Nucleus accumbens (tissue), 56 donors: ENCODE measurements around the gene PCIF1.
"Not testable (repeated sequence)": the region's sequence is repeated elsewhere in the genome, so short reads cannot be mapped to it uniquely, and the experiment has no call there.

Source experiments
- DNase-seq, 56 donors: peaks; one replicate each; lab custom pipeline; 2025; lab: John Stamatoyannopoulos, UW

PCIF1 gene

DNA sequence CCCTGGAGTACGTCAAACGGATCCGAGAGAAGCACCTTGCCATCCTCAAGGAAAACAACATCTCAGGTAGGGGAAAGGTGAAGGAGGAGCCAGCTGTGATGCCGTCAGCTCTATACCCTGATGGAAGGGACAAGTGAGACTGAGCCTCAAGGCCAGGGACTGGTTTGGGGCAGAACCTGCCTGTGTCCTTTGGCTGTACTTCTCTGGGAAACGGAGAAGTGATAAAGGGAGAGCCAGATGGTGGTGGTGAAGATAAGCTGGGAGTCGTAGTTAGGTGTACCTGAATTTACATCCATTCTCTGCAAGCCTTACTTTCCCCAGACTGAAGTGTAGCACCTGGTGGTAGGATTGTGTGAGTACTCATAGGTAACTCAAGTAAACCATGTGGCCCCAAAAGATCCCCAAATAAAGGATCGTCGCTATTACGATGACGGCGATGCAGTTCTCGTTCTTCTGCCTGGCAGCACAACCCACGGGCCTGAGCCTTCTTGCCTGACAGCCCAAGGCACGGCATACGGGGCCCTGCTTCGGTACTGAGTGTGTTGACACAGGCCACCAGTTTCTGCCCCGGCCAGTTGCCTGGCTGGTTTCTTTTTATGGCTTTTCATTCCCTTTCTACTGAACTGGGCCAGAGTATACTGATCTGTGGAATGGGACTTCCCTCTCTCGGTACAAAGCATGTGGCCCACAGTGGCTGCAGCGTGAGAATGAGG lies 10.6 kb downstream of the PCIF1 start:
- no peak for DNase-seq

DNA sequence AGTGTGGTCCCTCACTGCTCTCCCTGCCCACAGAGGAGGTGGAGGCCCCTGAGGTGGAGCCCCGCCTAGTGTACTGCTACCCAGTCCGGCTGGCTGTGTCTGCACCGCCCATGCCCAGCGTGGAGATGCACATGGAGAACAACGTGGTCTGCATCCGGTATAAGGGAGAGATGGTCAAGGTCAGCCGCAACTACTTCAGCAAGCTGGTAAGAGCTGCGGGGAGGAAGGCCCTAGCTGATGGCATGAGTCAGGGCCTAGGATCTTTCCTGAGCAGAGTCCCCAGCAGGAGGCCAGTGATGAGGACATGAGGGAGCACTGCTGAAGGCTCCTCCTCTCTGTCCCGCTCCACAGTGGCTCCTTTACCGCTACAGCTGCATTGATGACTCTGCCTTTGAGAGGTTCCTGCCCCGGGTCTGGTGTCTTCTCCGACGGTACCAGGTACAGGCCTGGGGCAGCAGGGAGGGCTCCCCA lies 11.2 kb downstream of the PCIF1 start:
- DNase-seq = no peak

DNA sequence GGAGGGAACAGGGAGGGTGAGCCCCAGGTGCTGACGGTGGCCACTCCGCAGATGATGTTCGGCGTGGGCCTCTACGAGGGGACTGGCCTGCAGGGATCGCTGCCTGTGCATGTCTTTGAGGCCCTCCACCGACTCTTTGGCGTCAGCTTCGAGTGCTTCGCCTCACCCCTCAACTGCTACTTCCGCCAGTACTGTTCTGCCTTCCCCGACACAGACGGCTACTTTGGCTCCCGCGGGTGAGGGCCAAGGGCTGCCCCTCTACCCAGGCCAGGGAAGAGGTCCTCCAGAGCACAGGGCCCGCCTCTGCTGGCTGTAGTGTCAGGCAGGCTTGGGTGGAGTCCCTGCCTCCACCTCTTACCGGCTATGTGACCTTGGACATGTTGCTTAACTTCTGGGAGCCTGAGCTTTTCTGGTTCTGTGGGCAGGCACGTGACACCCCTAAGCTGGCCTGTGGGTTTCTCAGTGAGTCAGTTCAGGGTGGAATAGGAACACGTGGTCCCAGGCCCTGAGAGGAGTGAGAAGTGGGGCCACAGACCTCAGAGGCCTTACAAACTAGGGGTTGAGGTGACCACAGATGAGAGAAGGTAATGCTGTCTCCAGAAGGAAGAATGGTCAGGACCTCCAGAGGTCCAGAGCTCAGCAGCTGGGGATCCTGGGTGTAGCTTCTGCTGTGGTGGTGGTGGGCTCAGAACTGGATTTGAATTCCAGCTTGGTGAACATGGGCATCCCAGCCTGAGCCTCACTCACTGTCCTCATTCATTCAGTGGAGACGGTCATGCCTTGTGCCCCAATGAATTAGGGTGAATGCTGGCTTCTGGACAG lies 11.9 kb downstream of the PCIF1 start:
- DNase-seq = peak in 2 of 56 donors; percentile 14 to 26

DNA sequence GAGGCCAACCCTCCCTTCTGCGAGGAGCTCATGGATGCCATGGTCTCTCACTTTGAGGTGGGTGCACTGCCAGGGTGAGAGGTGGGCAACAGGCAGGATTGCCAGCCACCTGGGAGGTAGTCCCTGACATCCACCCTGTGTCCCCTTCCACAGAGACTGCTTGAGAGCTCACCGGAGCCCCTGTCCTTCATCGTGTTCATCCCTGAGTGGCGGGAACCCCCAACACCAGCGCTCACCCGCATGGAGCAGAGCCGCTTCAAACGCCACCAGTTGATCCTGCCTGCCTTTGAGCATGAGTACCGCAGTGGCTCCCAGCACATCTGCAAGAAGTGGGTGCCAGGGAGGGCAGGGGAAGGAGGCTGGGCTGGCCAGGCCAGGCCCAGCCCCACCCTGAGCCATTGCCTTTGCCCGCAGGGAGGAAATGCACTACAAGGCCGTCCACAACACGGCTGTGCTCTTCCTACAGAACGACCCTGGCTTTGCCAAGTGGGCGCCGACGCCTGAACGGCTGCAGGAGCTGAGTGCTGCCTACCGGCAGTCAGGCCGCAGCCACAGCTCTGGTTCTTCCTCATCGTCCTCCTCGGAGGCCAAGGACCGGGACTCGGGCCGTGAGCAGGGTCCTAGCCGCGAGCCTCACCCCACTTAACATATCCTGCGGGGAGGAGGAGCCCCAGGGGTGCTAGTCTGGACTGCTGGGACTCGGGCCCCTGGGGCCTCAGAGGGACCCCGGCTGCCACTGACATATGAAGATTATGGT lies 12.8 kb downstream of the PCIF1 start:
- no peak for DNase-seq

DNA sequence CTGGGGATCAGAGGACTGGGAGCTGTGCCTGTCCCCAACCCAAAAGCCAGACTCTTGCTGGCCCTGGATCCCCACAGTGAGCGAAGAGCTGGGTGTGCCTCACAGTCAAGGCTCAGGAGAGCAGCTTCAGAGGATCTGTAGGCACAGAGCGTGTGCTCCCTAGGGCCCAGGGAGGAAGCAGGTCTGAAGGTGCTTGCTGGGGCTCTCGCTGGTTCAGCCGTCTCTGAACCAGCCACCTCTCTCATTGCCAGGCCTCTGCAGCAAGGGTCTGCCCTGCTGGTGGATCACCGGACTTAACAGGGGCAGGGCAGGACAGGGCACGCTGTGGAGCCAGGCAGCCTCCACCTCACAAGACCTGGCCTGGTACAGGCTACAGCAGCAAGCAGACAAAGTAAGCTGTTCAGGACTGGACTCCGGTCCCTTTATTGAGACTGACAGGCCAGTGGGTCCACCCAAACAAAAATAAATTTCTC lies 13.8 kb downstream of the PCIF1 start:
- no peak for DNase-seq

DNA sequence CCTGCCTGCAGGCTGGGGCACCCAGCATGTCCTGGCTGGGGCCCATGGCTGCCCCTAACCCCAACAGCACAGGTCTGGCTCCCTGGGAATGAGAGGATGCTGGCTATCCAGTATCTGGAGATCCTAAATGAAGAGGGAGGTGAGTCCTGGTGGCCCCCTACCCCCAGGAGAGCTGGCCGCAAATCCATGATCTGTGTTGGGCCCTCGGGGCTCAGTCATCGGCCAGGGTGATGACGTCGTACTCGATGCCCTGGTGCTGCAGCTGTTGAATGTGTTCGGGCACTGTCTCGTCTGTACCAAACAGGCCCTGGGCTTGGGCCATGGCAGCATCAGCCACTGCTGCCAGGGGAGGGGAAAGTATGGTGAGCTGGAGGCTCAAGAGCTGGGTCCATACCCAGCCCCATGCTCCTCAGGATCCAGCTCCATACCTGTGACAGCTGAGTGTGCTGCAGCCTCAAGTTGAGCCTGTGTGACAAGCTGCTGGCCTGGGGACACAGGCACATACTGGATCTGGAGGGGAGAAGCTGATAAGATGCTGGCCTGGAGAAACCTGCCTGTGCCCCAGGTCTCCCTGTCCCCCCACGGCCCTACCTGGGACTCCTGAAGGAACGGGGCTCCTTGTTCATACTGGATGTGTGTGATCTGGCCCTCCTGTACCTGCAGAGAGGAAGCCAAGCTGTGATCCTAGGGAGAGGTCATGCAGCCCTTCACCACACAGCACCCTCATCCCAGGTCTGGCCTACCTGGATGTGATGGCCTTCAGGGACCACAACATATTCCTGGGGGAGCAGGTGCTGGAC lies 14.5 kb downstream of the PCIF1 start:
- DNase-seq = peak in 1 of 56 donors; percentile 22

DNA sequence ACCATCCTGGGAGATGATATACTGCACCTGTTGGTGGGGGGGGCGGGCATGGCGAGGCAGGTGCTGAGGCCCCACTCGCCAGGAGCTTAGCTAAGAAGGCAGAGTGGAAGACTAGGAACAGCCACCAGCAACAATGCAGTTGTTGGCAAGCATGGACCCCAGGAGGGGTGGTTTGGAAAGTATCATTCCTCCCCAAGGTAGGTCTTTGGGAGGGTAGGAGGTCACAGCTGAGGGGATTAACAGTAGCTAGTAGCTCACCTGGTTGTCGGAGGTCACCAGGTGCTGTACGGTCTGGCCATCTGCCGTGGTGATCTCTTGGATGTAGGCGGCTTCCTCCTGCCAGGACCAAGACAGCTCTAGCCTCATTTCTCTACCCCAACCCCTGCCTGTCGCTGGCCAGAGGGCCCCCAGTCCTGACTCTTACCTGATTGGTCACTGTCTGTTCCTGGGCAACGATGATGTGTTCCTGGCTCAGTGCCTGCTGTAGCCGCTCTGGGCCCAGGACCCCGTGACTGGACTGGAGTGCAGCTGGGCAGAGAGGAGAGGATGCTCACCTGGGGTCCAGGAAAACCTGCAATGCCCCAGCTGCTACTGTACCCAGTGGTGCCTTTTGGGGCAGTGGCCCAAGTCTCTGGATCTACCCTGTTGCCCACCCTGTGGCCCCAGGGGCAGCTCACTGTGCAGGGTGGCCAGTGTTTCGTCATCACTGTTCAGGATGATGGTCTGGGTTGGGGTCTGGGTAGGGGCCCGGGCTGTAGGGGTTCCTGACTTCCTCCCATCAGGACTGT lies 15.3 kb downstream of the PCIF1 start:
- DNase-seq = no peak

DNA sequence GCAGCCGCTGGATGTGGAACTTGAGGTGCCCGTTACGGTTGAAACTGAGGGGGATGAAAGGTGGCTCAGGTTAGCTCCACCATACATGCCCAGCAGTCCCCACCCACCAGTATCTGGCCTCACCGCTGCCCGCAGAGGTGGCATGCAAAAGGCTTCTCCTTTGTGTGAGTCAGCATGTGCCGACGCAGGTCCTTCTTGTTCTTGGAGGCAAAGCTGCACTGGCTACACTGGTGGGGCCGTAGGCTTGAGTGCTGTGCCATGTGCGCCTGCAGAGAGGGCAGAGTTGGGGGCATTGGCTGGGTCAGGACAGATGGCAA lies 15.8 kb downstream of the PCIF1 start:
- DNase-seq = no peak

DNA sequence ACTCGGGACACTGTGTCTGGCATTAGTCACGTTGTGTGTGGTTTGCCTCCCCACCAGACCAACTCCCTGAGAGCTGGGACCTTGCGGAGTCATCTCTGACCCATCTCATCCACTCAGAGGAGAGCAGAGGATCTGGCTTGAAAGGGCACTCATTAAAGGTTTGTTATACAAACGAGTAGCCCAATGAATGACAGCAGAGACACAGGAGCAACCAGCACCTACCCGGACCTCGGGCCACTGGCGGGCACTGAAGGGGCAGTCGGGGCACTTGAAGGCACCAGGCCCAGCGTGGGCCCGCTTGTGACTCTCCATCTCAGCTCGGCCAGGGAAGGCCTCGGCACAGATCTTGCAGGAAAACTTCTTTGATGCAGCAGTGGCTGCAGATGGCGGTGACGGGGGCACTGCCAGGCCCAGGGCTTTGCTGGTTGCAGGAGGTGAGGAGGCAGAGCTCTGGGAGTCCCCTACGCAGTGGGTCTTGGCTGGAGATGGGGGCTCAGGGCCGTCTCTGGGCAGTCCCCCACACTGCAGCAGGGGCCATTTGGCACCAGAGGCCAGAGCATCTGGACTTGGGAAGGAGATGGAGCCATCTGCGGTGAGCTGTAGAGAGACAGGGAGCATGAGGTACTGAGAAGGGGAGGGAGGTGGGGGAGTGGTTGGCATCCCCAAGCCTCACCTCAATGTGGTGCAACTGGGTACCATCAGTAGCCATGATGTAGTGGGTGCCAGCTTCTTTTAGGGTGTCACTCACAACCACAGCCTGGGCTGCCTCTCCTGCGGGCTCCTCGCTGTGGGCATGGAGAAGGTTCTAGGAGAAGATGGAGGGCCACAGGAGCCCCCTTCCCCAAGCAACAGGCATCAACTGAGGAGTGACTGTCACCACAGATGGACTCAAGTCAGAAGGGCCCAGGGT lies 17.7 kb downstream of the PCIF1 start:
- no peak for DNase-seq

DNA sequence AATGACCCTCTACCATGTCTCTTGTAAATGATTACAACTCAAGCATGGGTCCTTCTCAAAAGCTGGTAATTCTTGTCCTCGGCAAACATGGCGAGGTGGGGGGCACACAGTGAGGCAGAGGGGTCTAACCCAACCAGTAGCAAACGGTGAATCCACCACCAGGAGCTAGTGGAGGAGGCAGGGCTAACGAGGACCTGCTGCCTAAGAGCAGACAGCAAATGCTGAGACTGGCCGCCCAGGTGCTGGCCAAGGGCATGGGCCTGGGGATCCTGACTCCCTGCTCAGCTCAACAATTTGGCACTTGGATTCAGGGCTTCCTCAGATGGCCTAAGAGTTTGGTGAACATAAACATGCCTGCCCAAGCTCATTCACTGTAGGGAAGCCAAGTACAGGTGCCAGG lies 18.4 kb downstream of the PCIF1 start:
- no peak for DNase-seq

DNA sequence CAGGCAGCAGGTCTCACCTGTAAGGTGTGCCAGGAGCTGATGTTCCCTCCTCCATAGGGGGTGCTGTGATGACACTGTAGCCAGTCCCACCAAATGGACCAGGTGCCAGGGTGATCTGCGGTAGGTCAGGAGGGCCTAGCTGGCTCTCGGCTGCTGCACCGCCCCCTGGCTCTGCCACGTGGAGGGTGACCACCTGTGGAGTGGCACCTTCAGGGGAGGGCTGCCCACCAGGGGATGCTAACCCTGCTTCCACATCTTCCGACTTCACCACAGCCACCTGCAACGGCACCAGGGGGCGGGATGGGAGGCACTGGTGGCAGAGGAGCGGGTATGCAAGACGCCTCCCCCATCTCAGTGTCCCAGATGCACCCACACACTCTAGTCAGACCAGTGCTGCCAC lies 19.2 kb downstream of the PCIF1 start:
- DNase-seq = no peak

DNA sequence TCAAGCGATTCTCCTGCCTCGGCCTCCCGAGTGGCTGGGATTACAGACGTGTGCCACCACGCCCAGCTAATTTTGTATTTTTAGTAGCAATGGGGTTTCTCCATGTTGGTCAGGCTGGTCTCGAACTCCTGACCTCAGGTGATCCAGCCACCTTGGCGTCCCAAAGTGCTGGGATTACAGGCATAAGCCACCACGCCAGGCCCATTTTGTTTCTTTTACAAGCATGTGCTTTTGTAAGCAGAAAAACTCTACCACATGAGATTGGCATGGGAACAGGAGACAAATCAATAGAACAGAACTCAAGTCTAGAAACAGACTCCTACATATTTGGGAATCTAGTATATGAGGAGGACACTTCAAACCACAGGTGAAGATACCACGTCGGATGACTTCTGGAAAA lies 21.8 kb downstream of the PCIF1 start:
- not testable (repeated sequence) for DNase-seq

DNA sequence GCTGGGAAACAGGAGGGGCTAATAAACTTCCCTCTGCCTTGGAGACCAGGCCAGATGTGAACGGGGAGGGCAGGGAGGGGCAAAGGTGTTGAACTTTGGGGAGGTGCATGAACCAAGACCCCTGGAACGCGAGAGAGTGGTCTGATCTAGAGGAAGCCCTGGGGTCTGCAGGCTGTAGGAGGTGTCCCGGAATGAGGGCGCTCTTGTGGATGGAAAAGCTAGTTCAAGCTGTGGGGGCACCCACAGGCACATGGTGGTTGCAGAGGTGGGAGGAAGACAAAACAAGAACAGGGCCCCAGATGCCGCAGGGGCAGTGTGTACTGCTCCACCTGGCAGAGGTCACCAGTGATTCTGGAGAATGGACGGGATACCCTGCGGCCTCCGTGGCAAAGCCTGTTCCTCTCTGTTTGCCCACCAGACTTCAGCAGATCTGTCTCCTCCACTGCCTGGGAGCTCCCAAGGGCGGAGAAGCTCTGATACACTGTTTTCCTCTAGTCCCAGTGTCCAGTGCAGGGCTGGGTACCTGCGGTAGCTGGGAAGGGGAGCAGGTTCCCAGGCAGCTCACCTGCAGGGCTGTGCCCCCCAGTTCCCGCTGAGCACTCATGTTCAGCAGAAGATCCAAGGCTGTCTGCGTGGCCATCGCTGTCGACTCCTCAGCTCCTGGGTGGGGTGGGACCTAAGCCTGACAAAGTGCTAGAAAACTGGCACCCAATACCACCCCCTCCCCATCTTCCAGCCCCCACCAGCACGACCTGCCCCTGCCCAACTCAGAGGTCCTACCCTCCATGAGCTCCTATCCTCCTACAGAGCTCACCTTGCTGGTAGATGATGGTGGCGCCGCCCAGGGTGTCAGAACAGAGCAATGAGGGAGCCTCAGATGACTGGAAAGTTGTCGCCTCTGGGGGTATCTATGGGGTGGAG lies 22.8 kb downstream of the PCIF1 start:
- no peak for DNase-seq

DNA sequence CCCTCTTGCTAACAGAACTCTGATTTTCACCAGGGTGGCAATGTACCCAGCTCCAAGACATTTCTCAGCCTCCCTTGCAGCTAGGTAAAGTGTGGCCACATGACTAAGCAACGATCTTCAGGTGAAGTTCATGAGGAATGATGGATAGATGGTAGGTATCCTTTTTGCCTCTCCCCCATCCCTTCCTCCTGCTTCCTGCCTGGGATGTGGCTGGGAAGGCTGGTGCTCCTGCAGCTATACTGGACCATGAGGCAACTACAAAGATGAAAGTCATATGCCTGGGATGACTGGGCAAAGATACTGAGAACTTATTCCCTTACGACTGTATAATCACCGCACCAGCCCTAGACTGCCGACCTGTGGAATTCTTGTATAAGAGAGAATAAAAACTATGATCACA lies 24.1 kb downstream of the PCIF1 start:
- DNase-seq = no peak

DNA sequence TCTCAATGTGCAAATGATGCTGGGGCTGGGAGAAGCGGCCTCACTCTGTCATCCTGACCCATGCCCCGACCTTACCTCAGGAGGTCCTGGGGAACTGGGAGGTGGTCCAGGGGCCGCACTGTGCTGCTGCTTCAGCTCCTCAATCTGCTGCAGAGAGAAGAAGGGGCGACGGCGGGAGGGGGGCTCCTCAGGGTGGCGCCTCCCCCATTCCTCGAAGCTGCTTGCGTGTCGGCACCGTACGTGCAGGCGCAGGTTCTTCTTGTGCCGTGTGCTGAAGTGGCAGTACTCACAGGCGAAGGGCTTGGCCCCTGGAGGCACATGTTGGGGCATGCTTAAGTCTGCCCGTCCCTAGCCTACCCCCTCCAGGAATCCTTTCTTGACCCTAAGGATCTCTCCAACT lies 24.6 kb downstream of the PCIF1 start:
- no peak for DNase-seq

DNA sequence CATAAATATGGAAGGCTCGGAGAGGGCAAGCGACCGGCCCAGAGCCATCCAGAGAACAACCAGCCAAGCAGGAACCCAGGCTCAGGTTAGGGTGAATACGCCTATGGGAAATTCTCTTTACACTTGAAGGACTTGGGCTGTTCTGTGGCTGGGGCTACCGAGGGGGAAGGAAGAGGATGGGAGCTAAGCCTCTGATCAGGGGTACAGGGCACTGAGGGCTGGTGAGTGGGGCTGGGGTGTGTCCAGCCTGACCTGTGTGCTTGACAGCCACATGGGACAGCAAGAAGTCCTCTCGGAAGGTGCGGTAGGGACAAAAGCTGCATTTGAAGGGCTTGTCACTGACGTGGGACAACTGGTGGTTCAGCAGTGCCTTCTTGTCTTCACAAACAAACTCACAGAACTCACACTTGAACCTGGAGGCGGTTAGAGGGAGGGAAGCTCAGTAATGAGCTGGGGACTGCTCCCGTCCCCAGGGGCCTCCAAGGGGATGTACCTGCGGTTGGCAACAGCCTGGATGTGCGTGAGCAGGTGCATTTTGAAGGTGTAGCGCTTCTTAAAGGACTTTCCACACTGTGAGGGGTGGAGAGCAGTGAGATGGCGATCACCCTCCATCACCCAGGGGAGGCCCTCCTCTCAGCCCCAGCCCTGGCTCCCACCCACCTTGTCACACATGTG lies 25.6 kb downstream of the PCIF1 start:
- no peak for DNase-seq
